Panc1 (cell line): Measurements from ENCODE around the gene USP17L30. TPM values are rescaled to one million over a fixed set of nuclear protein-coding genes. Genes with fewer than 3 reads are reported as not detected.

Experiments used
- ATAC-seq: fragments of 200-7000 bp; cut with Tn5 transposase; 2 replicates; pipeline ENCODE4 v1.9.1; 2020; ENCODE audit warnings: mild to moderate bottlenecking, moderate library complexity
- BruUV-seq: library from RNA; stranded (reverse); fragments of 400-500 nt; replicated peaks from 2 replicates; lab custom pipeline; 2021; lab: Mats Ljungman, UMichigan
- CTCF ChIA-PET: fragments of 300-600 bp; sonication (Branson Sonifier 250); formaldehyde crosslinking; loops from one replicate; lab custom pipeline; 2022; ENCODE audit warnings: antibody characterized with exemption; lab: Charles Lee
- POLR2A ChIA-PET: fragments of 300-600 bp; sonication (Branson Sonifier 250); formaldehyde crosslinking; loops from one replicate; lab custom pipeline; 2022; ENCODE audit warnings: antibody characterized with exemption; lab: Charles Lee
- DNase-seq: peaks from one replicate; pipeline ENCODE4 v3.0.0-alpha.2; 2010; ENCODE audit warnings: low read depth, low spot score
- H3K27ac ChIP-seq: 2 replicates; pipeline ENCODE4 v1.5.1; 2011; ENCODE audit warnings: mild to moderate bottlenecking, low read length, inconsistent platforms
- H3K27me3 ChIP-seq: fragments of 200-500 bp; sonication (Bioruptor generic); 2 replicates; pipeline ENCODE4 v1.6.0; 2014; ENCODE audit warnings: low read length, inconsistent platforms; ENCODE audit not compliant: control insufficient read depth, insufficient read depth
- H3K36me3 ChIP-seq: fragments of 200-500 bp; sonication (Bioruptor generic); 2 replicates; pipeline ENCODE4 v1.5.1; 2014; ENCODE audit warnings: inconsistent platforms, mild to moderate bottlenecking, low read length, moderate library complexity; ENCODE audit not compliant: control insufficient read depth, insufficient read depth
- H3K4me1 ChIP-seq: 2 replicates; pipeline ENCODE4 v1.5.1; 2011; ENCODE audit warnings: inconsistent platforms, mild to moderate bottlenecking, low read length, moderate library complexity; ENCODE audit not compliant: control insufficient read depth, insufficient read depth
- H3K4me3 ChIP-seq, 2 experiments: 2 replicates each; pipeline ENCODE4 v1.5.1; 2011 to 2012; ENCODE audit warnings: low read depth in 2 of 2, low read length in 2 of 2, mild to moderate bottlenecking in 2 of 2, inconsistent platforms in 1 of 2, moderate library complexity in 1 of 2
- H3K9me3 ChIP-seq: fragments of 200-500 bp; sonication (Bioruptor generic); 2 replicates; pipeline ENCODE4 v1.5.1; 2014; ENCODE audit warnings: low read depth, mild to moderate bottlenecking, inconsistent platforms, low read length, moderate library complexity; ENCODE audit not compliant: control insufficient read depth, insufficient read depth
- CTCF ChIP-seq: fragments of 450-650 bp; IDR thresholded peaks from 2 replicates; pipeline ENCODE4 v1.5.1; 2017; ENCODE audit warnings: mild to moderate bottlenecking
- POLR2AphosphoS5 ChIP-seq: IDR thresholded peaks from 2 replicates; pipeline ENCODE4 v1.6.1; 2012; ENCODE audit warnings: mild to moderate bottlenecking, low read depth, low read length, moderate library complexity
- REST ChIP-seq, 2 experiments: IDR thresholded peaks; 2 replicates each; pipeline ENCODE4 v1.6.1; 2011 to 2012; ENCODE audit warnings: low read depth in 2 of 2, control low read depth in 1 of 2, low read length in 1 of 2, mild to moderate bottlenecking in 1 of 2, moderate library complexity in 1 of 2; ENCODE audit not compliant: insufficient read depth in 1 of 2
- SIN3A ChIP-seq: IDR thresholded peaks from 2 replicates; pipeline ENCODE4 v1.6.1; 2012; ENCODE audit warnings: low read depth, mild to moderate bottlenecking, low read length, moderate library complexity, borderline replicate concordance; ENCODE audit not compliant: insufficient read depth
- TCF7L2 ChIP-seq: IDR thresholded peaks from 2 replicates; pipeline ENCODE4 v1.6.1; 2011; ENCODE audit warnings: mild to moderate bottlenecking, low read depth, low read length, inconsistent platforms
- in situ Hi-C: cut with HindIII; loops from 2 replicates; pipeline ENCODE4 v1.10.0; 2016; ENCODE audit warnings: low sequenced_read_pairs, low pct_unique_long_range_greater_than_20kb
- intact Hi-C: fragments of 100-400 bp; cut with micrococcal nuclease; formaldehyde crosslinking; loops from one replicate; pipeline ENCODE4 v1.10.0; 2022; ENCODE audit not compliant: unreplicated experiment
- total RNA-seq: library from RNA; stranded (reverse); gene quantifications from one replicate; pipeline ENCODE4 v1.2.1, GENCODE V29; 2021; ENCODE audit not compliant: unreplicated experiment

Gene USP17L30
- total RNA-seq, 1 experiment from 2014 or later: not detected

- CTCF ChIA-PET: no interaction called here
- Histone ChIP-seq H3K27me3 (no peaks in the 10 kb centered on the region), H3K36me3 (no peaks in the 10 kb centered on the region), H3K4me1 (no peaks in the 10 kb centered on the region), H3K9me3 (no peaks in the 10 kb centered on the region), H3K4me3 (no peak overlapping the region), H3K27ac (no peak overlapping the region)
- intact Hi-C loops (no loop called here), in situ Hi-C loops (no loop called here)
- no TSS peak for BruUV-seq
- TF ChIP-seq REST (IDR thresholded peaks at IDR 0.05; ENCODE audit: insufficient read depth in 1 of 2, low read depth in 2 of 2, low read length in 1 of 2) (no peak), TCF7L2 (no peak), CTCF (no peak), POLR2AphosphoS5 (no peak), SIN3A (no peak)
- DNase-seq: no peak
- POLR2A ChIA-PET: no interaction called here
- ATAC-seq: no peak
These were observed 46.9 kb downstream of the USP17L30 start for GRCh38 chr4:9409793-9410192.

Other genes with a start within 250 kb of the USP17L30 start
- not detected for gene FAM90A26, start 192.7 kb upstream of the USP17L30 start, total RNA-seq
- gene USP17L10, start 152.5 kb upstream of the USP17L30 start, total RNA-seq: not detected
- gene USP17L11, start 147.7 kb upstream of the USP17L30 start, total RNA-seq: not detected
- not detected for gene USP17L12, start 143.0 kb upstream of the USP17L30 start, total RNA-seq
- not detected for gene USP17L13, start 138.2 kb upstream of the USP17L30 start, total RNA-seq
- not detected for gene USP17L15, start 128.7 kb upstream of the USP17L30 start, total RNA-seq
- not detected for gene USP17L17, start 119.2 kb upstream of the USP17L30 start, total RNA-seq
- gene USP17L18, start 114.5 kb upstream of the USP17L30 start, total RNA-seq: not detected
- gene USP17L19, start 109.8 kb upstream of the USP17L30 start, total RNA-seq: not detected
- gene USP17L20, start 105.0 kb upstream of the USP17L30 start, total RNA-seq: not detected
- gene USP17L21, start 100.3 kb upstream of the USP17L30 start, total RNA-seq: not detected
- not detected for gene USP17L22, start 95.5 kb upstream of the USP17L30 start, total RNA-seq
- not detected for gene USP17L24, start 38.0 kb upstream of the USP17L30 start, total RNA-seq
- not detected for gene USP17L25, start 33.2 kb upstream of the USP17L30 start, total RNA-seq
- not detected for gene USP17L26, start 28.5 kb upstream of the USP17L30 start, total RNA-seq
- gene USP17L5, start 23.7 kb upstream of the USP17L30 start, total RNA-seq: not detected
- gene USP17L27, start 19.0 kb upstream of the USP17L30 start, total RNA-seq: not detected
- gene USP17L28, start 14.2 kb upstream of the USP17L30 start, total RNA-seq: not detected
- not detected for gene USP17L29, start 9.5 kb upstream of the USP17L30 start, total RNA-seq
- gene DEFB131A, start 81.3 kb downstream of the USP17L30 start, total RNA-seq: not detected